GM21367 (cell line): ENCODE measurements around the gene MIOS.

Experiments
- ATAC-seq: cut with Tn5 transposase; IDR thresholded peaks from one replicate; pipeline ENCODE4 v1.9.1; 2021; ENCODE audit not compliant: unreplicated experiment

Gene MIOS

DNA sequence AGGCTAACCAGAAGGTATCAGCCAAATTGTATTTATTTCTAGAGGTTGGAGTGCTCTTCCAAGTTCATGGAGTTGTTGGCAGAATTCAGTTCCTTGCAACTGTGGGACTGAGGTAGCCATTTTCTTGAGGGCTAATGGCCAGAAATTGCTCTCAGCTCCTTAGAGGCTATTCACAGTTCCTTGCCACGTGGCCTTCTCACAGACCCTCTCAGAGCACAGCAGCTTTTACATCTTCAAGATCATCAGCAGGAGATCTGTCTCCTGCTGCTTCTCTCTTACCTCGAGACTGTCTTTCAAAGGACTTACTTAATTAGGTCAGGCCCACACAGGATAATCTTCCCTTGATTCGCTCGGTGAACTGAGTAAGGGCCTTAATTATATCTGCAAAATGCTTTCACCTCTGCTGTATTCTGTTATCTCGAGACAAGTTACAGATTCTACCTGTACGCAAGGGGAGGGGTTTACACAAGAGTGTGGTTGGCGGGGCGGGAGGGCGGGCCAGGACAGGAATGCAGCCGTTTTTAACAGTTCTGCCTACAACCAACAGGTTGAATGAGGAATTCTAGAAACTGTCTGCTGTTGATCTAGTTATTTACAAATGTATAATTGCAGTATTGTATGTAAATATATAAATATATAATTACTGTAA is 15.0 kb downstream of the MIOS start:
- no peak for ATAC-seq

DNA sequence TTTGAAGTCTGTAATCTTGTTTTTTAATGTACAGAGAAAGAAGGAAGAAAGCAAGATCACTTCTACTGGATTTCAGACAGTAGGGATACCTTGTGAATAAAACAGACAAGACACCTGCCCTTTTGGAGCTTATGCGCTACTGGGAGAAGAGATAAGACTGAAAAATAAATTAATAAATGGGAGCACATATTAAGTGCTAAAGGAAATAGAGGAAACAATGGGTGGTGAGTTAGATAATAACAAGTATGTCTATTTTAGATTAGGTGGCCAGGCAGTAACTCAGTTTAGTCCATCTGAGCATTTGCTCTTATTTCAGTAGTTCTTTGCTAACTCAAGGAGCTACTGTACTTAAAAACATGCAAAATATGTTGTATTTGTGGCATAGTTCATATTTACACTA is 15.9 kb downstream of the MIOS start:
- ATAC-seq: no peak

DNA sequence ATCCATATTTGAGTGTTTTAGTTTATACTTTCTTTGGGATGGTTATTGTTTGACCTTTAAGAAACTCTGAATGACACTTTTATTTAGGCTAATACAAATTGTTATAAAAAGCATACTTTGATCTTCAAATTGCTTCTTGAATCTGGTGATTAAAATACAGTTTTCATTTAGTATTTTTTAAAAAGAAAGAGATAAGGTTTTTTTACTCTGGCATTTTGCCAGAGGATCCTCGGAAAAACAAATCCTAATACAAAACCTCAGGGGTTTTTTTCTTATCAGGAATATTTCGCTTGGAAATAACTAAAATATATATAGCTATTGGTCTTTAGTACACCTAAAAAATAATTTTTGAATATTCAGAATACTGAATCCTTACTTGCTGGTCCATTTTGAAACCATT is 17.0 kb downstream of the MIOS start:
- no peak for ATAC-seq

DNA sequence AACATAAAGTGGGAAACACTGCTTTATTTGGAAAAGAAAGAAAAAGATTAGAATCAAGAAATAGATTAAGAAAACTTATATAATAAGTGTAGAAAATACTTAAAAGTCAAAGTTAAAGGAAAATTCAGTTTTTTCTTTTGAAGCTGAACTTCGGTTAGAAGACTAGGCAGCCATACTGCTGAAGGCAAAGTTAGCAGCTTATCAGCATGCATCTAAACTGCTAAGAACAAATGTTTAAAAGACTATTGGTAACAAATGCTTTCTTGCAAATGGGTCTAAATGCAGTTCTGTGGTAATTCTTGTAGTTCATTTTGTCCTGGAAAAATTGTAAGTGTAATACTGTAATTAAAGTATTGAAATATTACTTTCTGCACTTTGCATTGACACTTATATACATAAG is 18.0 kb downstream of the MIOS start:
- ATAC-seq: no peak

DNA sequence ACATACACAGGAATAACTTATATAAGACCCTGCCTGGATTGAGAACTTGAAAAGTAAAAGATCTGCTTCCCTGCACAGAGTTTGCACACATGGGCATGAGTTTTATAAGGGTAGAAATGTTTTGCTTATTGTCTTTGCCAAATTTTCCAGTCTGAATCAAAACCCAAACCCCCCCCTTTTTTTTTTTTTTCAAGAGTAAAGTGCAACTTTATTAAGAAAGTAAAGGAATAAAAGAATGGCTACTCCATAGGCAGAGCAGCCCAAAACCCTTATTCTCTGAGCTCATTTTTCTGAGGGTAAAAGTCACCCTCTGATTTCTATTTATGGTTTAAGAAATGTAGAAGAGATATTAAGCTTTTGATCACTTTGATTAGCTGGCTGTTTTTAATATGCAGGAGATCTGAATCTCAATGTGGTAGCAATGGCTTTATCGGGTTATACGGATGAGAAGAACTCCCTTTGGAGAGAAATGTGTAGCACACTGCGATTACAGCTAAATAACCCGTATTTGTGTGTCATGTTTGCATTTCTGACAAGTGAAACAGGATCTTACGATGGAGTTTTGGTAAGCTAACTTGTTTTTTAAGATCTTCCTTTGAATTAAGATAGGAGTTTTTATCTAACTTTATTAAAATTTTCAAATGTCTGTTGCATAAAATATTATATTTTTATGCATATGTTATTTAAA is 18.7 kb downstream of the MIOS start:
- ATAC-seq: no peak

DNA sequence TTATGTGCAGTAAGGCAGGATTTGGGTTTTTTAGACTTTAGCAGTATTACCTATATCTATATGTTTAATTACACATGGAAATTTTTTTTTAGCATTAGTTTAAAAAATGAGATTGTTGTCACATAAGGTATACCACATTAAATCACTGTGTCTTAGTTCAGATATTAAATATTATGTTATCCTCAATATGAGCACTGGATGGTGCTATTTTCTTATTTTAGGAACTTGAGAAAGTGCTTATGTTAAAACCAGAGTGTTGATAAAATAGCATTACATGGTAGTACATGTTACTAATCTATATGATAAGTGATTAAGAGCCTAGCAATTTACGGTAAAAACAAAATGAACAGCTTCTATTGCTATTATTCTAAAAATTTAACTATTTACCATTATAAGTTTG is 28.8 kb downstream of the MIOS start:
- ATAC-seq: no peak

DNA sequence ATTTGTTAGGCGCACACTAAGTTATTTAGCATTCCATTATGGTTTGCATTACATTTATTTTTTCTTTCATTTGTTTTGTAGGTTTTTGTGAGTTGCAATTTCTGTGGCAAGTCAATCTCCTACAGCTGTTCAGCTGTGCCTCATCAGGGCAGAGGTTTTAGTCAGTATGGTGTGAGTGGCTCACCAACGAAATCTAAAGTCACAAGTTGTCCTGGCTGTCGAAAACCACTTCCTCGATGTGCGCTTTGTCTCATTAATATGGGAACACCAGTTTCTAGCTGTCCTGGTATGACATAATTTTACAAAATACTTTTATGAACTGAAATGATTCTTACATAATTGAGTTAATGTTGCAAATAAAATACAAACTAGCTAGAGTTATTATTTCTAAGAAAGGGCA is 29.5 kb downstream of the MIOS start:
- ATAC-seq: no peak

DNA sequence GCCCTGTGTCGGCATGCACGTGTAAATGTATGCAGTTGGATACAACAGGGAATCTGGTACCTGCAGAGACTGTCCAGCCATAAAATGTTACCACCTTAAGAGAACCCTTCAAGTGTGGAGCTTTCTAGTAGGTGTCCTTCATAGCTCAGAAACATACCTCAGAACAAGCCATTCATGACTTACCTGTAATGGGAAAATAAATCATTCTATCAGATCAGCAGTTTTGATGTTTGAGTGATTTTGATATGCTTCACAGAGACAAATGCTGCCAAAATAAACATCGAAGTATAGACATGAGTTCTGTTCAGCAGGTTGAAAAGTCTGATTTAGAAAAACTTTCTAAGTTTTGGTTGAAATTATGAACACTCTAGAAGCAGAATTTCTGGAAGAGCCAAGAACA is 40.3 kb downstream of the MIOS start:
- no peak for ATAC-seq

DNA sequence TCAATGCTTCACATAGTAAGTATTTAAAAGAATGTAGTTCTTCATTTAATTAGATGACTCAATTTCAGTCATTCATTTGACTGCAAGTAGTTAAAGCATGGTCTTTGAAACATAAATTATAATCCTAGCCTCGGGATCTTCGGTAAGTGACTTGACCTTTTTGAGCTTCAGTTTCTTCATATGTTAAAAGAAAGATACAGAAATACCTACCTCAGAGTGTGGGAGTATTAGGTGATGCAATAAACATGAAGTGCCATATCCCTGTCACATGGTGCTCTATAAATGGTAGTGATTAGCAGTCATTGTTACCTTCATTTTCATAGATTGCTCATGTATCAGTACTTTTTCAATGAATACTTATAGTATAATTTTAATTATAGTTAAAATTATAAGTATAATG is 42.6 kb downstream of the MIOS start:
- no peak for ATAC-seq

DNA sequence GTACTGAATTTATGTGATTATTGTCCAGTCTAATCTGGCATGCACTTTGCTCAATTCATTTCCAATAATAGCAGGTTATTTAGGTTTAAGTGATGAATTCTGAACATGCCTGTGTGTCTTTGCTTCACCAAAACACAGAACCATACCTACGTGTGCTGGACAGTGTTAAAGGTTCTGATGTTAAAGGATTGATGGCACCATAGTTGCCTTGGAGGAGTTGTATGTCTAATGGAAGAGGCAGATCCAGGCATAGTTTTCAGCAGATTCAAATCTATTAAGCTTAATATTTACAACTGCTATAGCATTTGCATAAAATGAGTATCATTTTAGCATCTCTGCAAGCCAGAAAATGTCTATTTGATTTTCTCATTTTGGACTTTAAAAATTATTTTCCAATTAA is 45.8 kb downstream of the MIOS start:
- no peak for ATAC-seq

DNA sequence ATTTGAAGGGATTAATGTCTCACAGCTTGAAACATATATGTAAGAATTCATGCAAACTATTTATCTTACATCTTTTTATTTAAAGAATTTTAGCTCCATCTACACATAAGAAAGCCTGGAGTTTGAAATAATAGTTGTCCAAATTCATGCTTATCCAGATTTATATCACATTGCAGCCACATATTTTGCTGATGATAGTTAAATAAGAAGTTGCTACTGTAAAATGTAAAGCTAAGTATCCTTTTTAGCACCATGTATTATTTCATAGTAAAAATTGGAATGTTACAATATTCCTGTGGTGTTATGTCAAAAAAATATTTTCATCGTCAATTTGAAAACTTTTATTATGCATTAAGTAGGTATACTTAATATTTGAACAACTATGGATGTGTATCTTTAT is 46.5 kb downstream of the MIOS start:
- no peak for ATAC-seq

DNA sequence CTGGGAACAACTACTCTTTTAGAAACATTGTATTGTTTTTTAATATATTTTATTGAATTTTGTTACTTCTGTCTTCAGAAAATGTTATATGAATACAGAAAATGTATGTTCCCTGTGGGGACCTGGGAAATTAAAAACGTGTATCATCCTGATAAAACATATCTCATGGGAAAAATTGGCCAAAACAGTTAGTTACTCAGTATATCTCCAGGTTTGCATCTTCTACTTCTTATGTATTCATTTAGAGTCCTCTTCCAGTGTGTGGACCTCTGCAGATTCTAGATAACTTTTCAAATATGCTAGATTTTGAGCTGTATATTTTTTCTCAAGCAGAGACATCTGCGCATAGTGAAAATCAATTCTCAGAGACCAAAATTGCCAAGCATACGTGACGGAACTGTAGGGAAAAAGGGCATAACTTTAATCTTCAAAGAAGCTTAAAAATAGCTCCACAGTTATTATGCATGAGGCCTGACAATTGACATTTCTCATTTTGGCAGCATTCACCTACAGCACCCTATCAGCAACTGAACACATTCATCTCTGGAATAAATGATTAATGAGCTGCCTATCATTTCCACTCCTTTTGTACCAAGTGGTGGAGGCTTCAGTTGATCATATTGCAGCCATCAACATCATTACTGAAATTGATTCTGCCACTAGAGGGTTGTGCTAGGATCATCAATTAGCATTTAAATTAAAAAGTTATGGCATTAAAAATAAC is 47.5 kb downstream of the MIOS start:
- ATAC-seq: no peak

DNA sequence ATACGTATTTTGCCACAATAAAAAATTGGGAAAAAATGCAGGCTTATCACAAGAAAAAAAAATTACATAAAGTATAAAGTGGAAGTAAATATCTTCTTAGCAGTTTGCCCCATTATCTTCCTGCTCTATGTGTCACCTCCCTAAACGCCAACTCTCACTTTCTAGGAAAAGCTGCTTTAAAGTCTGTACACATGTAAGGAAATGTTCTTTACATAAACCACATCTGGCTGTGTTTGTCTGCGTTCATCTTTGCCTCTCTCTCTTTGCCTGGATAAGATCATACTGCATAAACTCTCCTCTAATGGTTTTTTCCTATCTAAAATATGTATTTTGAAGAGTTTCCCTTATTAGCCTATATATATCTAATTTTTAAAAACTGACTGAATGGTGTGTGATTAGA is 50.9 kb downstream of the MIOS start:
- ATAC-seq: no peak

DNA sequence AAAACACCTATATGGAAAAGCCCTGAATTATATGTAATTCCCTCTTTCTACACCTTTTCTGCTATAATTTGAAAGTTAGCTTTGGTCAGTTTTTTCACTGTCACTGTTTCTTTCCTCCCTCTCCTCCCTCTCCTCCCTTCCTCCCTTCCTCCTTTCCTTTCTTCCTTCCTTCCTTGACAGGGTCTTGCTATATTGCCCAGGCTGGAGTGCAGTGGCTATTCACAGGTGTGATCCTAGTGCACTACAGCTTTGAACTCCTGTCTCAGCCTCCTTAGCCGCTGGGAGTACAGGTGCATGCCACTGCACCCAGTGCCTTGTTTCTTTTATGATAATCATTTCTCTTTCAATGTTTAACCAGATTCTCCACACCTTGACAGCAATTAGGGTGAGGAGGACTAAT is 51.7 kb downstream of the MIOS start:
- no peak for ATAC-seq

DNA sequence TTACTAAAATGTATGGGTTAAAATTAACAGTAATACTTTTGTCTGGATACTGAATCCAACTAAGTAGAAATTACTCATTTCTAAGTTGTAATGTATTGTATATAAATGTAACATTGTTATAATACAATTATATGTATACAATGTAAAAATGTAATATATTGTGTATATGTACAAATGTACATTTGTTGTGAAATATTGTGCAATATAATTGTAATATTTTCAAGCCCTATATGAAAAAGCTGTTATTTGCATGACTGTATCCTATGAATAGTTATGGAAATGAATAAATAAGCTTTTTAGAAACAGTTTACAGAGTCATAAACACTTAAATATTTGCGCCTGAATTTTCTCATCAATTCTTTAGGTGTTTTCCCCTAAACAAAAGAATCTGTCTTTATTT is 53.6 kb downstream of the MIOS start:
- no peak for ATAC-seq

DNA sequence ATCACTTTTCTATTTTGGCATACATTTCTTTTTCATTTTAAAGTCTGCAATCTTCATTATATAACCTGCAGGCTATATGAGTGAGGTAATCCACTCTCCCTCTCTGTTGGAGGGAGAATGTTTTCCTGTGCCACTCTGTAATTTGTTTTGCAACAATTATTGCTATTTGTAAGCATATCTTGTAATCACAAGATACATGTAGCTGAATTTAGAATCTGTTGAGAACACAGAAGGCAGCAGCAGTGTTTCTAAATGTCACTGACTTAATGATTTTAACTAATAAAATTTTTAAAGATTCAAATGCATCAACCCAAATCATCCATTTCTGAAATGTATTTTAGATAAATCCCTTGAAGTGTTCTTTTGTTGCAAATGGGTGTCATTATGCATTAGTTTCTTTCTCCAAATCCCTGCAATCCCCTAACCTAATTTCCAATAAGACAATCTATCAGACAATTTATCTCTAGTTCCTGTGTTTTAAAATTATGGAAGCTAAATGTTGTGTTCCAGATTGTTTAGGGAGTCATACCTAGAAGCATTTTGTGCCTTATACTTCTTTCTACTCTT is 54.0 kb downstream of the MIOS start:
- no peak for ATAC-seq

DNA sequence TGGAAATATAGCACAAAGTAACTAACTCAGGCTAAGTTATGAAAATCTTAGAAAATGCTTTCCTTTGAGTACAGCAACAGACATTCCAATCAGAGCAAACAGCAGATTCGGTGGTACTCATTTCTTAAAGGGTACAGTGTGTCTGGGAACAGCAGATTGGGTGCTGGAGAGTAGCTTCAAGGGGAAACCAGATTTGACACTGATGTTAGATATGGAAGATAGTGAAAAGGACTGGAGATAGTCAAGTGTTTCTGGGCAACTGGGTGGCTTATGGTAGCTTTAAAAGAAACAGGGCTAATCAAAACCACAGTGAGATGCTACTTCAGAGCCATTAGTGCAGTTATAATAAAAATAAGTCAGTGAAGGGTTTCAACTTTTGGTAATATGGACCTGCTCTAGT is 61.8 kb downstream of the MIOS start:
- ATAC-seq: no peak

DNA sequence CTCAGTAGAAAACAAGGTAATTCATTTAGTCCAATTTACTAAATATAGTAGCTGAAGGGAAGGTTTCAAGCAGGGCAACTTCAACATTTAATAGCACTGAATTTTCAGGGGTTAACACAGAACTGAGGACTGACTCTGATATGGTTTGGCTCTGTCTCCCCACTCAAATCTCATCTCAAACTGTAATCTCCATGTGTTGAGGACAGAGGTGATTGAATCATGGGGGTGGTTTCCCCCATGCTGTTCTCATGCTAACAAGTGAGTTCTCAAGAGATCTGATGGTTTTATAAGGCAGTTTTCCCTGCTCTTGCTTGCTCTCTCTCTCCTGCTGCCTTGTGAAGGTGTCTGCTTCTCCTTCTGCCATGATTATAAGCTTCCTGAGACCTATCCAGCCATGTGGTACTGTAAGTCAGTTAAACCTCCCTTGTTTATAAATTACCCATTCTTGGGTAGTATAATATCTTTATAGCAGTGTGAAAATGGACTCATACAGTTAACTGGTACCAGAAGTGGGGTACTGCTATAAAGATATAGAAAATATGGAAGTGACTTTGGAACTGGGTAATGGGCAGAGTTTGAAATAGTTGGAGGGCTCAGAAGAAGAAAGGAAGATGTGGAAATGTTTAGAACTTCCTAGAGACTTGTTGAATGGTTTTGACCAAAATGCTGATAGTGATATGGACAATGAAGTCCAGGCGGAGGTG is 64.1 kb downstream of the MIOS start:
- ATAC-seq: no peak

DNA sequence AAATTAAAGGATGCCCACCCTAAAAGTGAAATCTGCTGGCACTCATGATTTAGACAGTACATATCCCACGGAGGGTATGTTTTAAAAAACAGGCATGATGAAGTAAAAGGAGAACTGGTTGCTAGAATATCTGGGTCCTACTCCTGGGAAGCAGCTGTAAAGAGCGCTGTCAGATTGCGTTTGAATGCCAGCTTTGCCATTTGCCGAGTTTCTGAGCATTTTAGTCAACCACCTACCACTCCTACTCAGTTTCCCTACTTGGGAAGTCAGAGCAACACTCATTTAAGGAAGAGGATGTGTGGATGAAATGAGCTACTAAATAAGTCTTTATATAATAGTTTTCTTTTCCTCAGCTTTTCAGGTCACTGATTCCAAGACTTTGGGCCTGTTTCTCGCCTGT is 72.7 kb downstream of the MIOS start:
- no peak for ATAC-seq

DNA sequence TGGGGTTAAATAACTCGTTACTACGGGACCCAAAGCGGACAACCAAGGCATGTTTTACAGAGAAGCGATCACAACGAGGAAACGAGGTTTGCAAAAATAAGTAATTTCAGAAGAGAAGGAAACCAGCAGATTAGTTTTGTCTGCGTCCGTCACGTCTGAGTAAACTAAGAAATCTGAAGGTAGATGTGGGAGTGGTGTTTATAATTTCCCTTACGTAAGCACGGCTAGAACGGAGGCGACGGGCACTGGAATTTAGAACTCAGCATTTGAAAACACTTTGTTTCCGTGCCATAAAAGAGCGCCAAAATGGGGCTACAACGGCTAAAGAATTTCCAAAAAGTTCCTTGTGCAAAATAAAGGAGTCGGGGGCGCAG is 73.2 kb downstream of the MIOS start:
- ATAC-seq: no peak
